Left cardiac atrium (tissue), 4 donors: ENCODE results near the gene UTP4. TPM values are rescaled to one million over a fixed set of nuclear protein-coding genes. Genes with fewer than 3 reads are reported as not detected.
A peak's percentile ranks its signal among the peaks of the same experiment; 100 is the strongest.

Experiments
- ATAC-seq, 2 donors: fragments of 200-7000 bp; cut with Tn5 transposase; one replicate each; pipeline ENCODE4 v1.9.1; 2020; ENCODE audit warnings: mild to moderate bottlenecking in 2 of 2, moderate library complexity in 2 of 2
- DNase-seq: peaks from one replicate; pipeline ENCODE4 v3.0.0-alpha.2; 2020
- intact Hi-C, 2 donors: fragments of 100-400 bp; cut with DNase I; formaldehyde crosslinking; loops; one replicate each; pipeline versions ENCODE4 v1.14.1 to v1.15.1; 2022 to 2023
- total RNA-seq, 2 donors: library from RNA; stranded (reverse); fragmentation: NEBNext Ultra II Directional; extraction: Animal tissue kit (Norgen Biotek cat#: 25700); gene quantifications; one replicate each; pipeline ENCODE4 v1.2.1, GENCODE V29; 2021
- donor health status: DM: no; HTN: yes; CAD: no.
- donor health status: DM: no; HTN: yes; CAD: no; lungs with severe emphysema.
- donor health status: DM: yes; HTN: yes; CAD: no.
- donor health status: Dilated cardiomyopathy.

The UTP4 gene
- total RNA-seq, 2 donors from 2014 or later, result 26.6 to 32.9 TPM

DNA sequence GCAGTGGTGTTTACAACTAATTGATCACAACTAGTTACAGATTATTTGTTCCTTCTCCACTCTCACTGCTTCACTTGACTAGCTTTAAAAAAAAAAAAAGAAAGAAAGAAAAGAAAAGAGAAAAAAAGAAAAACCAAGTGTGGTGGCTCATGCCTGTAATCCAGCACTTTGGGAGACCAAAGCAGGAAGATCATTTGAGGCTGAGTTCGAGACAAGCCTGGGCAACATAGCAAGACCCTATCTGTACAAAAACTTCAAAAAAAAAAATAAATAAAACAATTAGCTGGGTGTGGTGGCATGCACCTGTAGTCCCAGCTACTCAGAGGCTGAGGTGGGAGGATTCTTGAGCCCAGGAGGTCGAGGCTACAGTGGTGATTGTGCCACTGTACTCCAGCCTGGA is 58.7 kb downstream of the UTP4 start:
- intact Hi-C loops, result loop anchor here in 1 of 2 donors (10.0 kb wide), 1 partner anchor 94 kb away; no protein-coding TSS in a partner anchor
- no peak for ATAC-seq
- DNase-seq, result no peak

- no peak for DNase-seq
- no peak for ATAC-seq
- intact Hi-C loops, result loop anchor here in 1 of 2 donors (10.0 kb wide), 1 partner anchor 91 kb away; no protein-coding TSS in a partner anchor
These were observed 61.4 kb downstream of the UTP4 start for GRCh38 chr16:69193855-69194254.

GRCh38 chr16:69194488-69194887 is 62.0 kb downstream of the UTP4 start:
- DNase-seq, result no peak
- ATAC-seq, result peak in 1 of 2 donors; percentile 40
- intact Hi-C loops, result loop anchor here in 1 of 2 donors (10.0 kb wide), 1 partner anchor 90 kb away; no protein-coding TSS in a partner anchor

GRCh38 chr16:69195369-69196029 is 63.0 kb downstream of the UTP4 start:
- DNase-seq (no peak), ATAC-seq (no peak)
- intact Hi-C loops, result loop anchor here in 1 of 2 donors (10.0 kb wide), 1 partner anchor 89 kb away; no protein-coding TSS in a partner anchor

GRCh38 chr16:69197573-69197972 is 65.1 kb downstream of the UTP4 start:
- intact Hi-C loops, result loop anchor here in 1 of 2 donors (10.0 kb wide), 1 partner anchor 87 kb away; no protein-coding TSS in a partner anchor
- DNase-seq, result no peak
- no peak for ATAC-seq

GRCh38 chr16:69199382-69199781 is 66.9 kb downstream of the UTP4 start:
- DNase-seq (no peak), ATAC-seq (peak in 1 of 2 donors; percentile 67)
- intact Hi-C loops, result loop anchor here in 1 of 2 donors (10.0 kb wide), 1 partner anchor 85 kb away; no protein-coding TSS in a partner anchor

DNA sequence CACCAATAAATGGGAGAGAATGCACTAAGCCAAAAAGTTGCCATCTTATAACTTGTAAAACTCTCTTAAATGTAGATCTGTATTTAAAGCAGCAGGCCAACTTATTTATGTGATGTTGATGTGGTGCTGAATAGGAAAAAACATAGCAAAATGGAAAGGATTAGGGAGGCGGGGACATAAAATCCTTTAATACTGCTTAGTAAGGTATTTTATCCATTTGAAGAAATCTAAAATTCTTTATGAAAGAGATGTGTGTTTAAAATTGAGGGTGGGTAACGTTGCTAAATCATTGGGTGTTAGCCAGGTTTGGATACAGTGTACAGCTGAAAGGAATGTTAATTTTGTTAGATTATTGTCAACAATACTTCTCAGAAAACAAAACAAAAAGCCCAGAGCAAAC is 68.8 kb downstream of the UTP4 start:
- intact Hi-C loops, result no loop called here
- ATAC-seq (no peak), DNase-seq (no peak)

GRCh38 chr16:69201787-69202186 is 69.3 kb downstream of the UTP4 start:
- intact Hi-C loops, result no loop called here
- peak in 1 of 2 donors; percentile 47 for ATAC-seq
- no peak for DNase-seq

DNA sequence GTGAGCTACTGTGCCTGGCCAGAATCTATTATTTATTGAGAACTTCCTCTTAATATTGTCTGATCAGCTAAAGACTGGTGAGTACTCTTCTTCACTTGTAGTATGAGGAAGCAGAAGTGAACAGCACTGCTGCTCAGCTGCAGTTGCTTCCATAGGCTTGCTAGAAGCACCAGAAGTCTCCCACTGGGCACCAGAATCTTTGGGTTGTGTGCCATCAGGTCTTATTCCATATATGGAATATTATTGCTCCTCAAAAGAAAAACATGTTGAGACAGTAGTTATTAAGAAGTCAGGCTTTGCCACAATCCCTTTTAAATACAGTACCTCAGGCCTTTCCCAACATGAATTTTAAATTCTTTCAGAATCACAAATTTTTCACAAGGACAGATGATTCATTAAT is 71.7 kb downstream of the UTP4 start:
- intact Hi-C loops, result no loop called here
- DNase-seq (no peak), ATAC-seq (peak in 1 of 2 donors; percentile 49)

GRCh38 chr16:69209735-69210134 is 77.3 kb downstream of the UTP4 start:
- ATAC-seq, result no peak
- intact Hi-C loops, result no loop called here
- no peak for DNase-seq

- peak in 1 of 2 donors; percentile 65 for ATAC-seq
- intact Hi-C loops, result no loop called here
These were observed 85.0 kb downstream of the UTP4 start for GRCh38 chr16:69217433-69217832.

More at GRCh38 chr16:69217433-69217832, 85.0 kb downstream of the UTP4 start:
- no peak for DNase-seq

Other genes with a start within 250 kb of the UTP4 start
- gene HAS3, start 27.0 kb upstream of the UTP4 start, total RNA-seq, result under 1 TPM; 0.44 TPM
- 10 to 100 TPM; 52.9 to 56.7 TPM for gene CHTF8, start 61 bp upstream of the UTP4 start, total RNA-seq
- 10 to 100 TPM; 22.7 to 27.8 TPM for gene SNTB2, start 54.5 kb downstream of the UTP4 start, total RNA-seq
- 10 to 100 TPM; 22.4 to 30.0 TPM for gene VPS4A, start 178.7 kb downstream of the UTP4 start, total RNA-seq
- gene PDF, start 197.9 kb downstream of the UTP4 start, total RNA-seq, result 1 to 10 TPM; 6.2 to 9.4 TPM
- gene COG8, start 206.9 kb downstream of the UTP4 start, total RNA-seq, result 10 to 100 TPM; 20.5 to 21.9 TPM
- gene NIP7, start 207.1 kb downstream of the UTP4 start, total RNA-seq, result 10 to 100 TPM in 1 of 2 donors, 1 to 10 TPM in 1; 9.1 to 20.8 TPM
- under 1 TPM in 1 of 2 donors, not detected in 1; 0.37 TPM for gene TMED6, start 219.1 kb downstream of the UTP4 start, total RNA-seq